ENCODE data around the gene AFF2.

Gene AFF2

DNA sequence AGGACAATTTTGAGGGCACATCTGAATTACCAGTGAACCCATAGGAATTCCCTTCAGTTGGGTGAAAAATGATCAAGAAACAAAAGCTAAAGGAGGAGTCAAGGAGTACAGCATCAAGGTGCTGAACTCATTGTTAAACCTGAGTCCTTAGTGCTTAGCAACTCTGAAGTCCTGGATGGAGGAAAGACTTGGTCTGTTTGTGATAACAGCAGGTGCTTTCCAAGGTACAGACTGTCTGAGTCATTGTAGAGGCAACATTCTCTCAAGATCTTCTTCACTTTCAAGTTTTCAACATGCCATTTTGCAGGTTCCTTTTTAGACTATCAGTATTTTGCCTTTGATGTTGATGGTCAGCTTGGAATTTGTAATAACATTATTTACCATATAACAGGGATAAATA is 293.9 kb downstream of the AFF2 start:
- Histone ChIP-seq H3K4me1 (ENCODE audit: low read length) (no peaks in the 10 kb centered on the region), H3K27ac (ENCODE audit: low read length) (no peak overlapping the region), H3K4me3 (ENCODE audit: low read length) (no peak overlapping the region), H3K4me2 (ENCODE audit: low read depth, low read length) (no peak overlapping the region), H3K9me2 (replicated peaks; ENCODE audit: insufficient read depth, low read length) (no peaks in the 10 kb centered on the region), H3K9me3 (replicated peaks; ENCODE audit: insufficient read depth, low read length) (no peaks in the 10 kb centered on the region), H3K79me2 (ENCODE audit: low read length) (no peaks in the 10 kb centered on the region), H3K27me3 (replicated peaks; ENCODE audit: insufficient read depth, low read length) (no peaks in the 10 kb centered on the region), H3F3A (ENCODE audit: insufficient read depth, low read length) (no peaks in the 10 kb centered on the region), H2AFZ (ENCODE audit: low read length) (no peak overlapping the region), H4K20me1 (ENCODE audit: insufficient read depth, low read length) (no peaks in the 10 kb centered on the region), H3K36me3 (replicated peaks; ENCODE audit: insufficient read depth, low read length) (no peaks in the 10 kb centered on the region), H3K9ac (ENCODE audit: low read length) (no peak overlapping the region)
- no peak for DNase-seq
- no peak for TF ChIP-seq EZH2 (optimal IDR thresholded peaks at IDR 0.05; ENCODE audit: low read depth, low read length)
- TF ChIP-seq, protein P1, sequence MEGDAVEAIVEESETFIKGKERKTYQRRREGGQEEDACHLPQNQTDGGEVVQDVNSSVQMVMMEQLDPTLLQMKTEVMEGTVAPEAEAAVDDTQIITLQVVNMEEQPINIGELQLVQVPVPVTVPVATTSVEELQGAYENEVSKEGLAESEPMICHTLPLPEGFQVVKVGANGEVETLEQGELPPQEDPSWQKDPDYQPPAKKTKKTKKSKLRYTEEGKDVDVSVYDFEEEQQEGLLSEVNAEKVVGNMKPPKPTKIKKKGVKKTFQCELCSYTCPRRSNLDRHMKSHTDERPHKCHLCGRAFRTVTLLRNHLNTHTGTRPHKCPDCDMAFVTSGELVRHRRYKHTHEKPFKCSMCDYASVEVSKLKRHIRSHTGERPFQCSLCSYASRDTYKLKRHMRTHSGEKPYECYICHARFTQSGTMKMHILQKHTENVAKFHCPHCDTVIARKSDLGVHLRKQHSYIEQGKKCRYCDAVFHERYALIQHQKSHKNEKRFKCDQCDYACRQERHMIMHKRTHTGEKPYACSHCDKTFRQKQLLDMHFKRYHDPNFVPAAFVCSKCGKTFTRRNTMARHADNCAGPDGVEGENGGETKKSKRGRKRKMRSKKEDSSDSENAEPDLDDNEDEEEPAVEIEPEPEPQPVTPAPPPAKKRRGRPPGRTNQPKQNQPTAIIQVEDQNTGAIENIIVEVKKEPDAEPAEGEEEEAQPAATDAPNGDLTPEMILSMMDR (IDR thresholded peaks at IDR 0.05; ENCODE audit: low read length), result no peak
- TF ChIP-seq EZH2phosphoT487 (IDR thresholded peaks at IDR 0.05; ENCODE audit: low read length), result no peak

DNA sequence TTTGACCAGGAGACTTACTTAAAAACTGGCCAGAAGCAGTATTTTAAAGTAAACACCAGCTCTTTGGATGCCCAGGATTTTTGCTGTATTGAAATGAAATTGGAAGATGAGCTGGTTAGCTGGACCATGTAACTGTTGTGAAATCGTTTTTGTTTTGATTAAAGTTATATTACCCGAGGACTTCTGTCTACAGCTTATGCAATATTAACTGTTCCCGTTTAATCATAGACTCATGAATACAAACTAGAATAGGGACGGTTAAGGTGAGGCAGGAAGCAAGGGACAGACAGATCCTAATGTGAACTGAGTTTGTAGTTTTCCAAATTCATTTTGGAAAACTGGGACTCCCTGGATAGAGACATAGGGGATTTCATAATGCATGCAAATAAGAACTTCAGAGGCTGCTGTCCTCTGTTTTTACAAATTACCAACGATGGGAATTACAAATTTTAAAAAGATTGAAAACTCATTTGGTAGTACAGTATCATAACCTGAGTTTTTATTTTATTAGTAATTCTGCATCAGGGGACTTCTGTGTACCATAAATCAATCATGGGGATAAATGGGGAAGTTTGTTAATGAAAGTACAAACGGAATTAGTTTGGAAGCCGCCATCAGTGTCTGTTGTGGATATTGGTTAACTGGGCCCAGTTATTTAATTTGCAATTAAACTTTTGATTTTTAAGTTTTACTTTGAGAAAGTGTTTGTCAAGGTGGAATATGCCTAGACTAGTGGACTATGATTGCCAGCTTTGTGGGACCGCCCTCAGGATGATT is 304.4 kb downstream of the AFF2 start:
- Histone ChIP-seq H3K4me1 (ENCODE audit: low read length) (no peaks in the 10 kb centered on the region), H3K27me3 (replicated peaks; ENCODE audit: insufficient read depth, low read length) (no peaks in the 10 kb centered on the region), H3K36me3 (replicated peaks; ENCODE audit: insufficient read depth, low read length) (no peaks in the 10 kb centered on the region), H3K79me2 (ENCODE audit: low read length) (no peaks in the 10 kb centered on the region), H4K20me1 (ENCODE audit: insufficient read depth, low read length) (no peaks in the 10 kb centered on the region), H3K4me3 (ENCODE audit: low read length) (no peak overlapping the region), H3K27ac (ENCODE audit: low read length) (no peak overlapping the region), H3K9me3 (replicated peaks; ENCODE audit: insufficient read depth, low read length) (no peaks in the 10 kb centered on the region), H3K9me2 (replicated peaks; ENCODE audit: insufficient read depth, low read length) (no peaks in the 10 kb centered on the region), H2AFZ (ENCODE audit: low read length) (no peak overlapping the region), H3K9ac (ENCODE audit: low read length) (no peak overlapping the region), H3F3A (ENCODE audit: insufficient read depth, low read length) (no peaks in the 10 kb centered on the region), H3K4me2 (ENCODE audit: low read depth, low read length) (no peak overlapping the region)
- TF ChIP-seq, protein P1 (IDR thresholded peaks at IDR 0.05; ENCODE audit: low read length), result no peak
- TF ChIP-seq EZH2 (optimal IDR thresholded peaks at IDR 0.05; ENCODE audit: low read depth, low read length) (no peak), EZH2phosphoT487 (IDR thresholded peaks at IDR 0.05; ENCODE audit: low read length) (no peak)
- DNase-seq, result no peak

DNA sequence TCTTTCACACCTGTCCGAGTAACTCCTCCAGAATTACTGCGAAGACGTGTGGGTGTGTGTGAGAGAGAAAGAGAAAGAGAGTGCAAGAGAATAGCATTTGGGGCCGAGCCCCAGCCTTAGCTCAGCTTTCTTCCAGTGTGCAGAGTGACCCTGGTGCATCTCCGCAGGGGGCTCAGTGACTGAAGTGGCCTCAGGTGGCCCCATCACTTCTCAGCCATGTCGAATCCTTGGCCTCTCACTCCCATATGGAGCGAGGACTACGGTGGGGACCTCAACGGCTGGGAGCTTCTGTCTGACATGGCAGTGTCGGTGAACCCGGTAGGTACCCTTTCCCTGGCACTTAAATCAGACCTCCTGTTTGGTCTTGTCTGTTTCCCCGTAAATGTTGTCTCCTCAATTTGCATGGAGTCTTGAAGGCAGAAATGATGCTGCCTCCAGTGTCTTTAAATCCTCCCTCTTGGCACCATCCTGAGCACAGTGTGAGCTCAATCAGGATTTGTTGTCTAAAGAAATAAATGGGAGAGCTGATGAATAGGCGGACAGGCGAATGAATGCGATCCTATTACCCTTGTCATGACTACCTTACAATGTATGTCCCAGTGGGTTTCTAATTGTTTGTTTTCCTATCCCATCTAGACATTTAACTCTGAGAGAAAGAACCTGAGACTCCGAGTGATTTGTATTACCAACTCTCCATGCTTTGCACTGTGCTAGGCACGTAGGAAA is 305.9 kb downstream of the AFF2 start:
- no peak overlapping the region for H3K27ac ChIP-seq (ENCODE audit: low read length)
- no peaks in the 10 kb centered on the region for H3K4me1 ChIP-seq (ENCODE audit: low read length)
- no peak overlapping the region for H3K9ac ChIP-seq (ENCODE audit: low read length)
- H3K27me3 ChIP-seq (replicated peaks; ENCODE audit: insufficient read depth, low read length), result no peaks in the 10 kb centered on the region
- no peaks in the 10 kb centered on the region for H3K79me2 ChIP-seq (ENCODE audit: low read length)
- no peak overlapping the region for H3K4me2 ChIP-seq (ENCODE audit: low read depth, low read length)
- H3K9me3 ChIP-seq (replicated peaks; ENCODE audit: insufficient read depth, low read length), result no peaks in the 10 kb centered on the region
- no peak for TF ChIP-seq EZH2phosphoT487 (IDR thresholded peaks at IDR 0.05; ENCODE audit: low read length)
- TF ChIP-seq EZH2 (optimal IDR thresholded peaks at IDR 0.05; ENCODE audit: low read depth, low read length), result no peak
- TF ChIP-seq, protein P1 (IDR thresholded peaks at IDR 0.05; ENCODE audit: low read length), result no peak
- no peak for DNase-seq
- H3K4me3 ChIP-seq (ENCODE audit: low read length), result no peak overlapping the region
- H3K36me3 ChIP-seq (replicated peaks; ENCODE audit: insufficient read depth, low read length), result no peaks in the 10 kb centered on the region
- no peaks in the 10 kb centered on the region for H4K20me1 ChIP-seq (ENCODE audit: insufficient read depth, low read length)
- no peak overlapping the region for H2AFZ ChIP-seq (ENCODE audit: low read length)
- no peaks in the 10 kb centered on the region for H3F3A ChIP-seq (ENCODE audit: insufficient read depth, low read length)
- no peaks in the 10 kb centered on the region for H3K9me2 ChIP-seq (replicated peaks; ENCODE audit: insufficient read depth, low read length)
